Spleen (tissue), 11 donors: ENCODE data around the gene PCDHGB2. TPM values are rescaled to one million over a fixed set of nuclear protein-coding genes. Genes with fewer than 3 reads are reported as not detected.
A peak's percentile ranks its signal among the peaks of the same experiment; 100 is the strongest.

ENCODE experiments used
- DNase-seq: peaks from one replicate; pipeline ENCODE4 v3.0.0-alpha.2; 2020
- H3K27ac ChIP-seq, 8 donors: fragments of 200-600 bp; sonication (generic) in 7 of 8; 1 replicate in 4 of 8; 2 replicates in 4 of 8; pipeline versions ENCODE4 v1.5.0 to v1.8.0; 2016 to 2021; ENCODE audit warnings: inconsistent platforms in 4 of 8, mild to moderate bottlenecking in 4 of 8, moderate library complexity in 1 of 8
- H3K27me3 ChIP-seq, 7 donors: fragments of 200-600 bp; sonication (generic) in 6 of 7; replicated peaks in 1 of 7; 1 replicate in 4 of 7; 2 replicates in 3 of 7; pipeline versions ENCODE4 v1.5.0 to v1.8.0; 2016 to 2021; ENCODE audit warnings: inconsistent platforms in 3 of 7, mild to moderate bottlenecking in 1 of 7
- H3K36me3 ChIP-seq, 6 donors: fragments of 200-600 bp; sonication (generic) in 5 of 6; 1 replicate in 4 of 6; 2 replicates in 2 of 6; pipeline versions ENCODE4 v1.5.0 to v1.8.0; 2016 to 2021; ENCODE audit warnings: inconsistent platforms in 2 of 6
- H3K4me1 ChIP-seq, 6 donors: fragments of 200-600 bp; sonication (generic) in 5 of 6; 1 replicate in 3 of 6; 2 replicates in 3 of 6; pipeline versions ENCODE4 v1.5.0 to v1.8.0; 2016 to 2021; ENCODE audit warnings: inconsistent platforms in 3 of 6
- H3K4me3 ChIP-seq, 8 donors: fragments of 200-600 bp; sonication (generic) in 7 of 8; 1 replicate in 4 of 8; 2 replicates in 4 of 8; pipeline versions ENCODE4 v1.5.0 to v1.8.0; 2016 to 2021; ENCODE audit warnings: inconsistent platforms in 4 of 8, mild to moderate bottlenecking in 4 of 8, moderate library complexity in 2 of 8
- H3K9me3 ChIP-seq, 8 donors: fragments of 200-600 bp; sonication (generic) in 7 of 8; 1 replicate in 4 of 8; 2 replicates in 4 of 8; pipeline versions ENCODE4 v1.5.0 to v1.8.0; 2016 to 2021; ENCODE audit warnings: inconsistent platforms in 4 of 8
- POLR2A ChIP-seq, 3 donors: fragments of 450-650 bp; IDR thresholded peaks; one replicate each; pipeline ENCODE4 v1.5.1; 2017; ENCODE audit warnings: antibody characterized with exemption in 3 of 3, mild to moderate bottlenecking in 1 of 3
- POLR2AphosphoS5 ChIP-seq, 3 donors: sonication (generic); formaldehyde crosslinking; IDR thresholded peaks; one replicate each; pipeline ENCODE4 v1.5.1; 2017; ENCODE audit warnings: antibody characterized with exemption in 3 of 3
- WGBS, 5 donors: extraction: QIAGEN DNeasy Blood & Tissue Kit in 3 of 5; methylation state at CpG; one replicate each; pipeline versions ENCODE4 v1.1.5 to v1.1.7; 2013 to 2018; 5-methylcytosine and 5-hydroxymethylcytosine counted together
- intact Hi-C: fragments of 100-400 bp; cut with DNase I; formaldehyde crosslinking; loops from one replicate; pipeline ENCODE4 v1.15.0; 2023; ENCODE audit warnings: low total_unique reads
- polyA plus RNA-seq, 3 donors: library from polyadenylated mRNA; stranded (reverse); fragments of 200-250 nt; gene quantifications; one replicate each; pipeline ENCODE4 v1.2.1, GENCODE V29; 2013
- total RNA-seq, 7 donors: library from RNA; depleted of rRNA in 3 of 7; stranded (reverse); fragments of >200 nt in 3 of 7; fragmentation: NEBNext Ultra II Directional in 4 of 7; extraction: Animal tissue kit (Norgen Biotek cat#: 25700) in 4 of 7; gene quantifications; one replicate each; pipeline versions ENCODE4 v1.1.0 to v1.2.1, GENCODE V29; 2016 to 2021
- TF ChIP-seq, protein P1 (sequence below), 11 experiments: fragments of 200-600 bp in 7 of 11; fragments of 450-650 bp in 4 of 11; sonication (generic) in 4 of 11; IDR thresholded peaks in 8 of 11; conservative IDR thresholded peaks in 3 of 11; 1 replicate in 7 of 11; 2 replicates in 4 of 11; pipeline versions ENCODE4 v1.4.0 to v1.8.0; 2016 to 2021; ENCODE audit warnings: antibody characterized with exemption in 11 of 11, inconsistent platforms in 4 of 11, mild to moderate bottlenecking in 1 of 11
- donor health status: healthy with polysubstance abuse.
- donor health status: DM: no; HTN: no; CAD: no; lungs with moderate emphysema.
- donor health status: DM: no; HTN: no; CAD: no.
- donor health status: Bipolar disorder and iron deficiency.
- donor health status: healthy.
- donor health status: DM: no; HTN: no; CAD: no.
- donor health status: DM: yes; HTN: yes; CAD: no.

PCDHGB2 gene
- total and polyA plus RNA-seq, 10 donors: 0.09 to 4.5 (median 3.4) TPM; not detected in 1

DNA sequence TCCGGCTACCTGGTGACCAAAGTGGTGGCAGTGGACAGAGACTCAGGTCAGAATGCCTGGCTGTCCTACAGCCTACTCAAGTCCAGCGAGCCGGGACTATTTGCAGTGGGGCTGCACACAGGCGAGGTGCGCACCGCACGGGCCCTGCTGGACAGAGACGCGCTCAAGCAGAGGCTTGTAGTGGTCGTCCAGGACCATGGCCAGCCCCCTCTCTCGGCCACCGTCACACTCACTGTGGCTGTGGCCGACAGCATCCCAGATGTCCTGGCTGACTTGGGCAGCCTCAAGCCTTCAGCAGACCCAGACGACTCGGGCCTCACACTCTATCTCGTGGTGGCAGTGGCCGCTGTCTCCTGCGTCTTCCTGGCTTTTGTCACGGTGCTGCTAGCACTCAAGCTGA lies 2.8 kb upstream of the PCDHGB2 start:
- H3K4me3 ChIP-seq: no peak overlapping the region
- H3K4me1 ChIP-seq: no peaks in the 10 kb centered on the region
- intact Hi-C loops: no loop called here
- peaks cover 0 to 100% (median 85%) of the 10 kb centered on the region in 8 donors for H3K9me3 ChIP-seq
- peaks cover 0 to 92% (median 5%) of the 10 kb centered on the region in 7 donors for H3K27me3 ChIP-seq
- H3K27ac ChIP-seq: no peak overlapping the region
- TF ChIP-seq, protein P1, sequence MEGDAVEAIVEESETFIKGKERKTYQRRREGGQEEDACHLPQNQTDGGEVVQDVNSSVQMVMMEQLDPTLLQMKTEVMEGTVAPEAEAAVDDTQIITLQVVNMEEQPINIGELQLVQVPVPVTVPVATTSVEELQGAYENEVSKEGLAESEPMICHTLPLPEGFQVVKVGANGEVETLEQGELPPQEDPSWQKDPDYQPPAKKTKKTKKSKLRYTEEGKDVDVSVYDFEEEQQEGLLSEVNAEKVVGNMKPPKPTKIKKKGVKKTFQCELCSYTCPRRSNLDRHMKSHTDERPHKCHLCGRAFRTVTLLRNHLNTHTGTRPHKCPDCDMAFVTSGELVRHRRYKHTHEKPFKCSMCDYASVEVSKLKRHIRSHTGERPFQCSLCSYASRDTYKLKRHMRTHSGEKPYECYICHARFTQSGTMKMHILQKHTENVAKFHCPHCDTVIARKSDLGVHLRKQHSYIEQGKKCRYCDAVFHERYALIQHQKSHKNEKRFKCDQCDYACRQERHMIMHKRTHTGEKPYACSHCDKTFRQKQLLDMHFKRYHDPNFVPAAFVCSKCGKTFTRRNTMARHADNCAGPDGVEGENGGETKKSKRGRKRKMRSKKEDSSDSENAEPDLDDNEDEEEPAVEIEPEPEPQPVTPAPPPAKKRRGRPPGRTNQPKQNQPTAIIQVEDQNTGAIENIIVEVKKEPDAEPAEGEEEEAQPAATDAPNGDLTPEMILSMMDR (IDR thresholded peaks at IDR 0.05 in 8 of 11, conservative IDR thresholded peaks at IDR 0.05 in 3 of 11): no peak
- TF ChIP-seq POLR2AphosphoS5 (IDR thresholded peaks at IDR 0.05): no peak
- no peak for TF ChIP-seq POLR2A (IDR thresholded peaks at IDR 0.05)
- WGBS, 5 donors: 43 to 57% (median 45%) methylated on average over 16 to 19 of the region's 19 CpGs
- no peak for DNase-seq
- no peaks in the 10 kb centered on the region for H3K36me3 ChIP-seq

DNA sequence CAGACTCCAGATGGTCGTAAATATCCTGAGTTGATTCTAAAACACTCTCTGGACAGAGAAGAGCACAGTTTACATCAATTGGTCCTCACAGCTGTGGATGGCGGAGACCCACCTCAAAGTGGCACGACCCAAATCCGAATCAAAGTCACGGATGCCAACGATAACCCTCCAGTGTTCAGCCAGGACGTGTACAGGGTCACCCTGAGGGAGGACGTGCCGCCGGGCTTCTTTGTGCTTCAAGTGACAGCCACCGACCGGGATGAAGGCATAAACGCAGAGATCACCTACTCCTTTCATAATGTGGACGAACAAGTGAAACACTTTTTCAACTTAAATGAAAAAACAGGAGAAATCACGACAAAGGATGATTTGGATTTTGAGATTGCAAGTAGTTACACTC lies 891 bp downstream of the PCDHGB2 start:
- intact Hi-C loops: no loop called here
- Histone ChIP-seq H3K4me1 (no peaks in the 10 kb centered on the region), H3K9me3 (peaks cover 0 to 100% (median 97%) of the 10 kb centered on the region in 8 donors), H3K4me3 (peak overlapping the region in 1 of 8 donors; percentile 60), H3K36me3 (peaks cover 0 to 7% (median 0%) of the 10 kb centered on the region in 6 donors), H3K27me3 (peaks cover 0 to 94% (median 17%) of the 10 kb centered on the region in 7 donors), H3K27ac (no peak overlapping the region)
- DNase-seq: no peak
- WGBS, 5 donors: 35 to 55% (median 47%) methylated on average over 15 of the region's 15 CpGs
- TF ChIP-seq, protein P1 (IDR thresholded peaks at IDR 0.05 in 8 of 11, conservative IDR thresholded peaks at IDR 0.05 in 3 of 11): no peak
- no peak for TF ChIP-seq POLR2AphosphoS5 (IDR thresholded peaks at IDR 0.05)
- no peak for TF ChIP-seq POLR2A (IDR thresholded peaks at IDR 0.05)

DNA sequence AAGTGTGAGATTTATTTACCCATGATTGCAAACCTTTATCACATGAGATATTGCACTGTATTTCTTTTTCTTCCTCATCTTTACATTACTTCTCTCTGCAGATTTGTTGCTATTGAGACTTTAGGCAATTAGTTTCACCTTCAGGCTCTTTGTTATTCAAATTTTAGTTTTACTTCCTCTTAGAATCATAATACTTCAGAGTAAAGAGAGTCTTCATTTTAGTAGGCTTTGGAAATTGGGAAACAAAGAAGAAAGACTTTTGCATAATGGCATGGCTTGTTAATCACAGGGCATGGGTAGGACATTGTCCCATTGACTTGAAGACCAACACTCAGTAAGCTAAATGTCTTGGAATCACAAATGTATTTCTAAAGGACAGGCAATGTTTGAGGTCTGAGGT lies 2.9 kb downstream of the PCDHGB2 start:
- Histone ChIP-seq H3K4me3 (no peak overlapping the region), H3K4me1 (no peaks in the 10 kb centered on the region), H3K9me3 (peaks cover 0 to 99% (median 98%) of the 10 kb centered on the region in 8 donors), H3K27me3 (peaks cover 0 to 94% (median 30%) of the 10 kb centered on the region in 7 donors), H3K27ac (no peak overlapping the region), H3K36me3 (peaks cover 0 to 7% (median 0%) of the 10 kb centered on the region in 6 donors)
- no peak for TF ChIP-seq POLR2AphosphoS5 (IDR thresholded peaks at IDR 0.05)
- TF ChIP-seq, protein P1 (IDR thresholded peaks at IDR 0.05 in 8 of 11, conservative IDR thresholded peaks at IDR 0.05 in 3 of 11): no peak
- TF ChIP-seq POLR2A (IDR thresholded peaks at IDR 0.05): no peak
- intact Hi-C loops: no loop called here
- no peak for DNase-seq

DNA sequence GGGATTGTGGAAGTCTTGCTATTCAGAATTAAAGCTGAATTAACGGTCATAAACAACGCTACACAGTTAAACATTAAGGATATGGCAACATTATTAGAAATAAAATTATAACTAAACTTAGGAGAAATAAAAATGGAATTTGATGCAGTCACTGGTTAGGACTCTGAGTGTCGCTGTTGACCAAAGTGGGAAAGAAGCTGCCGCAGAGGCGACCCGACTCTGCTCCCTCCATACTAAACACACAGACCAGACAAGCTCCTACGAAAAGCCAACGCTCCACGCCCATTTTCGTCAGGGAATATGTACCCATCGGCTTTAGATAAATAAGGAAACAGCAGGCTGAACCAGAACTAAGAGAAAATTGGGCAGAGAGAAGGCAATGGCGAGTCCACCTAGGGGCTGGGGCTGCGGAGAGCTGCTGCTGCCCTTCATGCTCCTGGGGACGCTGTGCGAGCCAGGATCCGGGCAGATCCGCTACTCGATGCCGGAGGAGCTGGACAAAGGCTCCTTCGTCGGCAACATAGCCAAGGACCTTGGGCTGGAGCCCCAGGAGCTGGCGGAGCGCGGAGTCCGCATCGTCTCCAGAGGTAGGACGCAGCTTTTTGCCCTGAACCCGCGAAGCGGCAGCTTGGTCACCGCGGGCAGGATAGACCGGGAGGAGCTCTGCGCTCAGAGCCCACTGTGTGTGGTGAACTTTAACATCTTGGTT lies 4.3 kb downstream of the PCDHGB2 start, which contains the start of gene PCDHGA5:
PCDHGA5 (plus strand) TSS at position 211 of the 709 bp plus-strand sequence; CDS start at position 380, 169 bp downstream.
- WGBS, 5 donors: 23 to 33% (median 27%) methylated on average over 34 of the region's 34 CpGs
- Histone ChIP-seq H3K9me3 (peaks cover 0 to 100% (median 95%) of the 10 kb centered on the region in 8 donors), H3K36me3 (peaks cover 0 to 7% (median 0%) of the 10 kb centered on the region in 6 donors), H3K4me1 (no peaks in the 10 kb centered on the region), H3K4me3 (peak within 1 kb of the TSS in 1 of 8 donors; percentile 22), H3K27ac (no peak within 1 kb of the TSS), H3K27me3 (peaks cover 0 to 95% (median 30%) of the 10 kb centered on the region in 7 donors)
- TF ChIP-seq POLR2A (IDR thresholded peaks at IDR 0.05): no peak
- TF ChIP-seq POLR2AphosphoS5 (IDR thresholded peaks at IDR 0.05): no peak
- TF ChIP-seq, protein P1 (IDR thresholded peaks at IDR 0.05 in 8 of 11, conservative IDR thresholded peaks at IDR 0.05 in 3 of 11): no peak
- DNase-seq: no peak
- intact Hi-C loops: no loop called here
